ENCODE results near the gene GEMIN4. TPM values are rescaled to one million over a fixed set of nuclear protein-coding genes. Genes with fewer than 3 reads are reported as not detected.

GEMIN4 gene
- total RNA-seq, 2 experiments from 2014 or later, result 29.7 to 29.9 TPM

DNA sequence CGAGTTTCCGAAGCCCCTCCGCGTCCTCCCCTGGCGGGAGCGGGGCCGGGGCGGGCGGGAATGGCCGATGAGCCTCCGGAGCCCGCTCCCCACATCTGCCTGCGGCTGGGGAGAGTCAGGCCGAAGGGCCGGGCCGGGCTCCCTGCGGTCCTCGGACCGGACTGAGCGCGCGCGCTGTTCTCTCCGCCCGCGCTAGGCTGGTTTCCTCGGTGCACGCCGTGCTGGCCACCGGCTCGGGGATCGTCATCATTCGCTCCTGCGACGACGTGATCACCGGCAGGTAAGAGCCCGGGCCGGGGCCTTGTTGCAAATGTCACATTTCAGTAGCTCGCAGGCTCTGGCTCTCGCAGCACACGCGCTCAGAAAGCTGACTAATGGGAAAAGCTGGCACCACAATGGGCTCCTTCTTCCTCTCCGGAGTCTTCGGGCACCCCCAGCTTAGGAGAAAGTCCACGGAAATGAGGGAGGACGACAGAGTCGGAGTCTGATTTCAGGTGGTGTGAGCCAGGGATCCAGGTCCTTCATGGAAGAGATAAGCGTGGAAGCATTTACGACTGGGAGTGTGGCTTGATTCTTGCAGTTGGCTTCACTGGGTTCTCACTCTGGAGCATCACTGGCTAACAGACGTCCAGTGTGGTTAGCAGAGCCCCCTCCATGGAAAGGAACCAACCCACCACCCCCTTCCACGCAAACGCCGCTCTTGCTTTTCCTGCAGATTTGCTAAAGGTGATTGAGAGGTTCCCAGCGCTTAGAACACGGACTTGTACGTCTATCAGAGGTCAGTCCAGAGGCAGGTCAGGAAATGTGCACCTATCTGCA is 19.0 kb downstream of the GEMIN4 start:
- no peaks in the 10 kb centered on the region for H3K9me3 Mint-ChIP-seq
- CTCF ChIA-PET, result no interaction called here
- H3K27me3 Mint-ChIP-seq (ENCODE audit: low read depth), result peaks cover 14% of the 10 kb centered on the region
- peak; percentile 57 for DNase-seq
- H3K4me1 Mint-ChIP-seq (ENCODE audit: low read depth), result peaks cover 14% of the 10 kb centered on the region
- H3K36me3 Mint-ChIP-seq (ENCODE audit: low read depth), result peaks cover 19% of the 10 kb centered on the region
- H3K4me3 Mint-ChIP-seq, result peak overlapping the region; percentile 78
- H3K27ac Mint-ChIP-seq, result no peak overlapping the region
- intact Hi-C loops (cut with micrococcal nuclease), result loop anchor here (2.0 kb wide), 2 partner anchors 18 kb away; partner anchors contain the start of gene VPS53

DNA sequence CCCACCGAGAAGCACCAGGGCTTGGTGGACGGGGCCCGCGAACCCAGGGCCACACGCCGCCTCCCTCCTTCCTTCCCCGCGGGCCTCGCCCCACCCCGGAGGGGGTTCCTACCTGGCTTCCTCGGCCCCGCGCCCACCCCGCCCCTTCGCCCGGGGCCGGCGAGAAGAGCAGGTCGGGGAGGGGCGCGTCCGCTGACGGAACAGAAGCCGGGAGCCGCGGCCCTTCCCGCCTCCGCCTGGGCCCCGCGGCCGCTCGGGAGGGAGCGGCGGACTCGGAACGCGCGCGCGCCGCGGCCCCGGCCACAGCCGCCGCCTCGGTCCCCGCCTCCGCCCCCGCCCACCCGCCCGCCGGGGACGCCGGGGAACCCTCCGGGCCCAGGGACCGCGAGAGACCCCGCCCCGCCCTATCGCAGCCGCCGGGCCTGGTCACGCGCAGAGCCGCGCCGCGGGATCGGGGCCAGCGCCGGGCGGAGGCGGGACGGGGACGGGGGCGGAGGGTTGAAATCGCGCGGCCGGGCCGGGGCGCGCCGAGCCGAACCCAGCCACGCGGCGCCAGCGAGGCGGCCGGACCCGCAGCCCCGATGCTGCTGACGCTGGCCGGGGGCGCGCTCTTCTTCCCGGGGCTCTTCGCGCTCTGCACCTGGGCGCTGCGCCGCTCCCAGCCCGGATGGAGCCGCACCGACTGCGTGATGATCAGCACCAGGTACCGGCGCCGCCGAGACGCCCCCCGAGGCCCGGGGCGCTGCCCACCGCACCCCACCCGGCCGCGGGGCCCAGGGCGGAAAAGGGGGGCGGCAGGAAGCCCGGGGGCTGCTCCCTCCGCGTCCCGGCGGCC is 19.8 kb downstream of the GEMIN4 start, which contains the start of gene TLCD3A:
TSS of gene TLCD3A (plus strand) at position 530 of the 835 bp plus-strand sequence. CDS start at position 582, 52 bp downstream.
- H3K36me3 Mint-ChIP-seq (ENCODE audit: low read depth), result peaks cover 19% of the 10 kb centered on the region
- peak; percentile 53 for DNase-seq
- intact Hi-C loops (cut with micrococcal nuclease), result loop anchor here (2.0 kb wide), 2 partner anchors 17 to 19 kb away; partner anchors contain the start of gene VPS53
- H3K27ac Mint-ChIP-seq, result no peak within 1 kb of the TSS
- H3K4me3 Mint-ChIP-seq, result peak within 1 kb of the TSS; percentile 78
- H3K9me3 Mint-ChIP-seq, result no peaks in the 10 kb centered on the region
- H3K27me3 Mint-ChIP-seq (ENCODE audit: low read depth), result peaks cover 14% of the 10 kb centered on the region
- peaks cover 14% of the 10 kb centered on the region for H3K4me1 Mint-ChIP-seq (ENCODE audit: low read depth)
- CTCF ChIA-PET, result no interaction called here

DNA sequence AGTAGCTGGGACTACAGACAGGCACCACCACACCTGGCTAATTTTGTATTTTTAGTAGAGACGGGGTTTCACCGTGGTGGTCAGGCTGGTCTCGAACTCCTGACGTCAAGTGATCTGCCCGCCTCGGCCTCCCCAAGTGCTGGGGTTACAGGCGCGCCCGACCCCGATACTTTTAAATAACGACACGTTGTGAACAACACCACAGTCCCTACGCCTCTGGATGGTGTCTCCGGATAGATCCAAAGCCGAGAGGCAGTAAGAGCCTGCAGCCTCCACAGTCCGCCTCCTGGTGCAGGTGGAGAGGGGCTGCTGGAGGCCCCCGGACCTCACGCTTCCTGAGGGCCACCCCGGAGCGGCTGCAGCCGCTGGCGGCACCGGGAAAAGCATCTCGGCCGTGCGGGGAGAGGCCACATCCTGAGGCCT is 20.4 kb downstream of the GEMIN4 start:
- Mint-ChIP-seq H3K27me3 (ENCODE audit: low read depth) (peaks cover 14% of the 10 kb centered on the region), H3K9me3 (no peaks in the 10 kb centered on the region), H3K36me3 (ENCODE audit: low read depth) (peaks cover 19% of the 10 kb centered on the region), H3K4me3 (peak overlapping the region; percentile 64), H3K4me1 (ENCODE audit: low read depth) (peaks cover 14% of the 10 kb centered on the region), H3K27ac (no peak overlapping the region)
- intact Hi-C loops (cut with micrococcal nuclease), result loop anchor here (2.0 kb wide), 2 partner anchors 17 to 19 kb away; partner anchors contain the start of gene VPS53
- CTCF ChIA-PET, result interaction anchor here (0.6 to 0.9 kb wide), 2 partner anchors 20 to 21 kb away, joined by 3 read pairs; partner anchors contain the start of gene GEMIN4
- no peak for DNase-seq

DNA sequence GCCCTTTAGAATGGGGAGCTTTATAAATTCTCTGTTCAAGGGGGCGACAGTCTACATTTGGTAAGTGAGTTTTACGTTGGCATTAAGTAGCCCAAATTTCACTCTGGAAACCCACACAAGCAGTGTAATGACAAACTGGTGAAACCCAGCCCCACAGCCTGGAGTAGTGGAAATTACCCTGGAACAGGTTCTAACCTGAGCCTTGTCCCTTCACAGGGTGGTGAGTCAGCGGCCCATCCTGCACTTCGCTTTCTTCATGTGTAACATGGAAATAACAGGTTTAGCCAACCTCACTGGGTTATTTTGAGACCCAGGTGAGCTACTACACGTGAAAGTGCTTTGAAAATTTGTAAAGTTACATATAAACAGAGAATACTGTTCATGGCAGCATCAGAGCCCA is 23.2 kb downstream of the GEMIN4 start:
- intact Hi-C loops (cut with micrococcal nuclease), result no loop called here
- Mint-ChIP-seq H3K27me3 (ENCODE audit: low read depth) (peaks cover 14% of the 10 kb centered on the region), H3K36me3 (ENCODE audit: low read depth) (peaks cover 5% of the 10 kb centered on the region), H3K27ac (no peak overlapping the region), H3K4me1 (ENCODE audit: low read depth) (peaks cover 11% of the 10 kb centered on the region), H3K9me3 (no peaks in the 10 kb centered on the region), H3K4me3 (no peak overlapping the region)
- CTCF ChIA-PET, result interaction anchor here (0.6 kb wide), 2 partner anchors 12 to 30 kb away, joined by 3 read pairs; no protein-coding TSS in a partner anchor
- no peak for DNase-seq

DNA sequence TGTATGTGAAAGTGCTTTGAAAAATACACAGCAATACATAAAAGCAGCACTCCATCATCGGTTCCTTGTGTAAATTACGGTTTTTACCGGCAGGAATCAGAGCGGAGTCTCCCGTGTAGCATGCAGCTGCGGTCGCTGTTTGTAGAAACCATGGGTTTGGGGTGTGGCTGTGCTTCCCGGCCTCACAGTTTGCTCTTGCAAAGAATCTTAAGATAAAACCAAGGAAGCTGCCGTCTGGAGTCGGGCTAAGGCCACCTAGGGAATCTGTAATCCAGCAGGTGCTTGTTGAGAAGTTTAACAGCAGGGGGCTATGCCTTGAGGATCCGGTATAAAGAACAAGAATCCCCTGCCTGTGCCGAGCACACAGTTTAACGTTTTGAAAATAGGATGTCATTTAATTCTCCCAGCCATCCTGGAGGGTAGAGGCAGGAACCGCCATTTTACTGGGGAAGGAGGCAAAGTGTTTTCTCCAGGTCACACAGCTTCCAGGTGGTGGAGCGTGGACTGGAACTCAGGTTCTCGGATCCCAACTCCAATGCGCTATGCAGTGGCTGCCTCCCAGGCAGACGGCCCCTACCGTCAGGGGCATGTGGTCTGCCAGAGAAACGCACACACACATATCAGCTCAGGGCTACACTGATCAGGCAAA is 25.7 kb downstream of the GEMIN4 start:
- intact Hi-C loops (cut with micrococcal nuclease), result no loop called here
- H3K27me3 Mint-ChIP-seq (ENCODE audit: low read depth), result peaks cover 9% of the 10 kb centered on the region
- no peaks in the 10 kb centered on the region for H3K4me1 Mint-ChIP-seq (ENCODE audit: low read depth)
- no peak overlapping the region for H3K27ac Mint-ChIP-seq
- no peaks in the 10 kb centered on the region for H3K36me3 Mint-ChIP-seq (ENCODE audit: low read depth)
- H3K4me3 Mint-ChIP-seq, result no peak overlapping the region
- H3K9me3 Mint-ChIP-seq, result no peaks in the 10 kb centered on the region
- CTCF ChIA-PET, result interaction anchor here (0.7 kb wide), 1 partner anchor 247 kb away, joined by 3 read pairs; no protein-coding TSS in a partner anchor
- DNase-seq, result no peak

DNA sequence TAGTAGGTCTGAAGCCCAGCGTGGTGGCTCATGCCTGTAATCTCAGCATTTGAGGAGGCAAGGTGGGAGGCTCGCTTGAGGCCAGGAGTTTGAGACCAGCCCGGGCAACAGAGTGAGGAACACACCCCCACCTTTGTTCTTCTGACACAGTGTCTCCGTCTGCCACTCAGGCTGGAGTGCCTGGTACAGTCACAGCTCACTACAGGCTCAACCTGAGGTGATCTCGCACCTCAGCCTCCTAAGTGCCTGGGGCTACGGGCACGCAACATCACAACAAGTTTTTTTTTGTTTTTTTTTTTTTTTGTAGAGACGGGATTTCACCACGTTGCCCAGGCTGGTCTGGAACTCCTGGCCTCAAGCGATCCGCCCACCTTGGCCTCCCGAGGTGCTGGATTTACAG is 26.3 kb downstream of the GEMIN4 start:
- Mint-ChIP-seq H3K27ac (no peak overlapping the region), H3K36me3 (ENCODE audit: low read depth) (no peaks in the 10 kb centered on the region), H3K4me3 (no peak overlapping the region), H3K27me3 (ENCODE audit: low read depth) (peaks cover 4% of the 10 kb centered on the region), H3K9me3 (no peaks in the 10 kb centered on the region), H3K4me1 (ENCODE audit: low read depth) (no peaks in the 10 kb centered on the region)
- CTCF ChIA-PET, result no interaction called here
- intact Hi-C loops (cut with micrococcal nuclease), result no loop called here
- no peak for DNase-seq

DNA sequence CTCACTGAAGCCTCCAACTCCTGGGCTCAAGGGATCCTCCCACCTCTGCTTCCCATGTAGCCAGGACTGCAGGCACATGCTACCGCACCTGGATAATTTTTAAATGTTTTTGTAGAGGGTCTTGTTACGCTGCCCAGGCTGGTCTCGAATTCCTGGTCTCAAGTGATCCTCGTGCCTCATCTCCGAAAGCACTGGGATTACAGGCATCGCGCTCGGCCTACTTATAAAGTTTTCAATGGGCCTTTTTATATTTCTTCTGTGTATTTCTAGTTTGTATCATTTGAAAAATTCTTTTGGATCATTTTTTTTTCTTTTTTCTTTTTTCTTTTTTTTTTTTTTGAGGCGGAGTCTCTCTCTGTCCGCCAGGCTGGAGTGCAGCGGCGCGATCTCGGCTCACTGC is 27.0 kb downstream of the GEMIN4 start:
- intact Hi-C loops (cut with micrococcal nuclease), result no loop called here
- H3K4me3 Mint-ChIP-seq, result no peak overlapping the region
- H3K27ac Mint-ChIP-seq, result no peak overlapping the region
- DNase-seq, result no peak
- H3K4me1 Mint-ChIP-seq (ENCODE audit: low read depth), result no peaks in the 10 kb centered on the region
- CTCF ChIA-PET, result no interaction called here
- H3K36me3 Mint-ChIP-seq (ENCODE audit: low read depth), result no peaks in the 10 kb centered on the region
- no peaks in the 10 kb centered on the region for H3K9me3 Mint-ChIP-seq
- H3K27me3 Mint-ChIP-seq (ENCODE audit: low read depth), result no peaks in the 10 kb centered on the region

DNA sequence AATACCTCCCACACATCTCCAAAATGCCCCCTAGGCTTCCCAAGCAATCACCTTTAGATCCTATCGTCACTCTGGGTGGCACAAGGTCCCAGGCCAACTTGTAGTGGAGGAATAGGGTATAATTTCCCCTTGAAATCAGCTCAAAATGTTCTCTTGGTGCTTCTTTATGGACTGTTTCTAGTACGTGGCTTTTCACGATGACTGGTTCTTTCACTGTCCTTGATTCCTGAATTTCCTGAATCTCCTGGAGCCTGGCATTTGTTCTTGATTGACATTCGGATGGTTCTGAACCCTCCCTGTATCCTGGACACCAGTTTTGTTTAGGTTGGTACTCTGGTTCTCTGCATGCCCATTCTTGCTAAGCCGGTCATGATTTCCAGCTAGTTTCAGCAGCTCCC is 30.5 kb downstream of the GEMIN4 start:
- CTCF ChIA-PET, result no interaction called here
- no peaks in the 10 kb centered on the region for H3K4me1 Mint-ChIP-seq (ENCODE audit: low read depth)
- no peaks in the 10 kb centered on the region for H3K27me3 Mint-ChIP-seq (ENCODE audit: low read depth)
- no peak for DNase-seq
- H3K27ac Mint-ChIP-seq, result no peak overlapping the region
- H3K9me3 Mint-ChIP-seq, result no peaks in the 10 kb centered on the region
- no peak overlapping the region for H3K4me3 Mint-ChIP-seq
- no peaks in the 10 kb centered on the region for H3K36me3 Mint-ChIP-seq (ENCODE audit: low read depth)
- intact Hi-C loops (cut with micrococcal nuclease), result no loop called here

DNA sequence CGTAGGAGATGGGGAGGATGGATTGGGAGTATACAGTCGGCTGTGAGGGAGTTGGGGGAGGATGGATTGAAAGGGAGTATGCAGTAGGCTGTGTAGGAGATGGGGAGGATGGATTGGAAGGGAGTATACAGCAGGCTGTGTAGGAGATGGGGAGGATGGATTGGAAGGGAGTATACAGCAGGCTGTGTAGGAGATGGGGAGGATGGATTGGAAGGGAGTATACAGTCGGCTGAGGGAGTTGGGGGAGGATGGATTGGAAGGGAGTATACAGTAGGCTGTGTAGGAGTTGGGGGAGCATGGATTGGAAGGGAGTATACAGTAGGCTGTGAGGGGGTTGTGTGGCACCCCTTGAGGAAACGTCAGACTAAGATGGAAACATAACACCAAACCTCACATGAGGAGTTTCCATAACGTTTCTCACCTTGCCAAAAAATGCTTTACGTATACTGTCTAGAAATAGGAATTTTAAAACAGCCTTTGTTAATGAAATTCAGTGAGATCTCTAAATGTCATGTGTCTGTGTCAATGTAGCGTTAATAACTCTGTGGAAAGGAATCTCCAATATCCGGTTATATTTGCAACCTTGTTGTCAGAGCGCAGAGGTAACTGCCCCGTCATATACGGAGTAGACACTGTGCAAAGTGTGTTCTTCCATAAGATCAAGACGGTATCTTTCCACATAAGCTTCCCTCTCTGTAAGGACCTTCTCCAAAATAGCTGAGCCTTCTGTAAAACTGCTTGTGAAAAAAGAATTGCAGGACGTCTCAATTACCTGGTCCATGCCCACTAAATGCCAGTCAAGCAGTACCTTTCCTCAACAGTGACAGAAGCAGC is 31.1 kb downstream of the GEMIN4 start:
- Mint-ChIP-seq H3K4me3 (no peak overlapping the region), H3K27me3 (ENCODE audit: low read depth) (no peaks in the 10 kb centered on the region), H3K27ac (no peak overlapping the region), H3K9me3 (no peaks in the 10 kb centered on the region), H3K4me1 (ENCODE audit: low read depth) (peaks cover 2% of the 10 kb centered on the region), H3K36me3 (ENCODE audit: low read depth) (no peaks in the 10 kb centered on the region)
- intact Hi-C loops (cut with micrococcal nuclease), result loop anchor here (1.0 kb wide), 1 partner anchor 19 kb away; no protein-coding TSS in a partner anchor
- DNase-seq, result no peak
- CTCF ChIA-PET, result no interaction called here

DNA sequence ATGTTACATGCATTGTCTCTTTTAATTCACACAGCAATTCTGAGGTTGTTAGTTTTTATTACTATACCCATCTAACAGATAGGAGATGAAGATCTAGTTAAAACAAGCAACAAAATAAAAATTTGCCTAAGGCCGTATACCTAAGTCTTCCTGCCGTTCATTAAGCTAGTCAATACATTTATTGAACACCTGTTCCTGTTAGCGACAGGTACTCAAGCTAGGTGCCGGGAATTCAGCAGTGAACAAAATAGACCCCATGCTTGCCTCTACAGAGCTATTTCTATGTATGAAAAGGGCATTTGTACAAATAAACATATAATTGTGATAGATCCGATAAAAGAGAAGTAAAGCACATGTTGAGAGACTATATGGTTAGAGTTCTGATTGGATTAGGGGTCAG is 34.0 kb downstream of the GEMIN4 start:
- H3K36me3 Mint-ChIP-seq (ENCODE audit: low read depth), result peaks cover 2% of the 10 kb centered on the region
- H3K9me3 Mint-ChIP-seq, result no peaks in the 10 kb centered on the region
- no peak overlapping the region for H3K4me3 Mint-ChIP-seq
- no peak for DNase-seq
- peaks cover 10% of the 10 kb centered on the region for H3K4me1 Mint-ChIP-seq (ENCODE audit: low read depth)
- no peaks in the 10 kb centered on the region for H3K27me3 Mint-ChIP-seq (ENCODE audit: low read depth)
- CTCF ChIA-PET, result interaction anchor here (1.6 kb wide), 1 partner anchor 18 kb away, joined by 5 read pairs; no protein-coding TSS in a partner anchor
- intact Hi-C loops (cut with micrococcal nuclease), result no loop called here
- no peak overlapping the region for H3K27ac Mint-ChIP-seq

DNA sequence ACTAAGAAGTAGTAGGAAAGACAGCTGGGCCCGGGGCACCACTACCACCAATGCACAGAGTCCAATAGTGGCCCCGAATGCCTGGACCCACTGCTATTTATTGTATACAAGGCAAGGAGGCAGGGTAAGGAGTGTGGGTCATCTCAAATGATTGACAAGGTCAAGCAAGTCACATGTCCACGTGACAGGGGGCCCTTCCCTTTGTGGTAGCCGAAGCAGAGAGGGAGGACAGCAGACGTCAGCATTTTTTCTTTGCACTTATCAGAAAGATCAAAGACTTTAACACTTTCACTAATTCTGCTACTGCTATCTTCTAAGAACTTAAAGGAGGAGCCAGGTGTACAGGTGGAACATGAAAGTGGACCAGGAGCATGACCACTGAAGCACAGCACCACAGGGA is 43.9 kb downstream of the GEMIN4 start:
- intact Hi-C loops (cut with micrococcal nuclease), result loop anchor here (10.0 kb wide), 1 partner anchor 313 kb away; no protein-coding TSS in a partner anchor
- DNase-seq, result no peak
- CTCF ChIA-PET, result no interaction called here
- Mint-ChIP-seq H3K9me3 (no peaks in the 10 kb centered on the region), H3K4me3 (no peak overlapping the region), H3K27me3 (ENCODE audit: low read depth) (no peaks in the 10 kb centered on the region), H3K4me1 (ENCODE audit: low read depth) (peaks cover 22% of the 10 kb centered on the region), H3K36me3 (ENCODE audit: low read depth) (peaks cover 14% of the 10 kb centered on the region), H3K27ac (no peak overlapping the region)

Measured in activated naive CD4-positive, alpha-beta T cell treated with anti-CD3 and anti-CD28 coated beads for 36 hours (primary cell).